Measurements from ENCODE around the gene TSPAN4. TPM values are rescaled to one million over a fixed set of nuclear protein-coding genes. Genes with fewer than 3 reads are reported as not detected.

The TSPAN4 gene
- total RNA-seq, 1 experiment from 2014 or later, result 43.6 TPM

- Histone ChIP-seq H3K4me2 (no peak overlapping the region), H4K20me1 (ENCODE audit: insufficient read depth) (no peaks in the 10 kb centered on the region)
Measured at GRCh38 chr11:888310-889212, 45.9 kb downstream of the TSPAN4 start.

GRCh38 chr11:889257-889656 lies 46.6 kb downstream of the TSPAN4 start:
- Histone ChIP-seq H3K4me3 (no peak overlapping the region), H4K20me1 (ENCODE audit: insufficient read depth) (no peaks in the 10 kb centered on the region), H3K27me3 (ENCODE audit: insufficient read depth, low read depth) (no peaks in the 10 kb centered on the region), H3K27ac (no peak overlapping the region), H3K9me3 (ENCODE audit: insufficient read depth, low read depth) (no peaks in the 10 kb centered on the region), H3K4me2 (no peak overlapping the region), H3K4me1 (replicated peaks; ENCODE audit: insufficient read depth) (no peaks in the 10 kb centered on the region), H3K9me2 (ENCODE audit: insufficient read depth) (no peaks in the 10 kb centered on the region), H2AFZ (no peak overlapping the region), H3F3A (ENCODE audit: insufficient read depth, low read depth) (no peaks in the 10 kb centered on the region), H3K79me2 (ENCODE audit: low read depth) (no peaks in the 10 kb centered on the region), H3K36me3 (ENCODE audit: low read depth) (no peaks in the 10 kb centered on the region)
- no peak for DNase-seq
- POLR2A ChIA-PET (ENCODE audit: unreplicated experiment), result no interaction called here
- CTCF ChIA-PET, result no interaction called here
- intact Hi-C loops (cut with micrococcal nuclease; ENCODE audit: unreplicated experiment), result no loop called here
- no peak for TF ChIP-seq CTCF (conservative IDR thresholded peaks at IDR 0.05)
- BruUV-seq (replicated peaks), result no TSS peak

More at GRCh38 chr11:888310-889212, 45.9 kb downstream of the TSPAN4 start:
- intact Hi-C loops (cut with micrococcal nuclease; ENCODE audit: unreplicated experiment), result no loop called here
- Histone ChIP-seq H3K27ac (no peak overlapping the region), H3K27me3 (ENCODE audit: insufficient read depth, low read depth) (no peaks in the 10 kb centered on the region), H3F3A (ENCODE audit: insufficient read depth, low read depth) (no peaks in the 10 kb centered on the region), H3K4me3 (no peak overlapping the region), H3K9me2 (ENCODE audit: insufficient read depth) (no peaks in the 10 kb centered on the region), H3K79me2 (ENCODE audit: low read depth) (no peaks in the 10 kb centered on the region), H3K4me1 (replicated peaks; ENCODE audit: insufficient read depth) (no peaks in the 10 kb centered on the region), H3K9me3 (ENCODE audit: insufficient read depth, low read depth) (no peaks in the 10 kb centered on the region), H2AFZ (no peak overlapping the region), H3K36me3 (ENCODE audit: low read depth) (no peaks in the 10 kb centered on the region)
- CTCF ChIA-PET, result no interaction called here
- TF ChIP-seq CTCF (conservative IDR thresholded peaks at IDR 0.05), result no peak
- BruUV-seq (replicated peaks), result no TSS peak
- POLR2A ChIA-PET (ENCODE audit: unreplicated experiment), result no interaction called here
- DNase-seq, result no peak

GRCh38 chr11:889687-890475 lies 47.2 kb downstream of the TSPAN4 start:
- DNase-seq, result no peak
- H3F3A ChIP-seq (ENCODE audit: insufficient read depth, low read depth), result no peaks in the 10 kb centered on the region
- BruUV-seq (replicated peaks), result no TSS peak
- no peaks in the 10 kb centered on the region for H3K9me3 ChIP-seq (ENCODE audit: insufficient read depth, low read depth)
- H3K79me2 ChIP-seq (ENCODE audit: low read depth), result no peaks in the 10 kb centered on the region
- H3K27me3 ChIP-seq (ENCODE audit: insufficient read depth, low read depth), result no peaks in the 10 kb centered on the region
- no peaks in the 10 kb centered on the region for H3K36me3 ChIP-seq (ENCODE audit: low read depth)
- H3K9me2 ChIP-seq (ENCODE audit: insufficient read depth), result no peaks in the 10 kb centered on the region
- no peak overlapping the region for H3K4me2 ChIP-seq
- ChIA-PET CTCF (no interaction called here), POLR2A (ENCODE audit: unreplicated experiment) (no interaction called here)
- no peak overlapping the region for H2AFZ ChIP-seq
- H3K4me1 ChIP-seq (replicated peaks; ENCODE audit: insufficient read depth), result no peaks in the 10 kb centered on the region
- TF ChIP-seq CTCF (conservative IDR thresholded peaks at IDR 0.05) (no peak), EZH2 (IDR thresholded peaks at IDR 0.05; ENCODE audit: low read depth) (no peak)
- H4K20me1 ChIP-seq (ENCODE audit: insufficient read depth), result no peaks in the 10 kb centered on the region
- no peak overlapping the region for H3K4me3 ChIP-seq
- no peak overlapping the region for H3K27ac ChIP-seq
- intact Hi-C loops (cut with micrococcal nuclease; ENCODE audit: unreplicated experiment), result no loop called here

All from PC-9 (cell line).